ENCODE measurements around the gene COQ7.
A peak's percentile ranks its signal among the peaks of the same experiment; 100 is the strongest.

Gene COQ7

DNA sequence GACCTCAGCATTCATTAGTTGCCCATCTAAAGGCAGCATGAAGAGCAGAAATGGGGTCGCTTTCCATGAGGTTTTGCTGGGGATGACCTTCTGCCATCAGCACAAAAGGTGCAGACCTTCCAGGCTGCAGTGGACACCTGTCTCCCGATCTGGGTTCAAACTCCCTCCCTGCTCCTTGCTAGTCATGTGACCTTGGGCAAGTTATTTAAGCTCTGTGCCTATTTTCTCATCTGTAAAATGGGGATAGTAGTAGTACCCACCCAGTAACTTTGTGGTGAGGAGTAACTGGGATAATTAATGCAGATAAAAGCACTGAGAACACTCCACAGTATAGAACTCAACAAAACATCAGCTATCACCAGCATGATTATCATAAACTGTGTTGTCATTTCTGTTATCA, 21.4 kb upstream of the COQ7 start:
- H3K27me3 ChIP-seq (ENCODE audit: insufficient read depth, low read depth): no peaks in the 10 kb centered on the region
- no peaks in the 10 kb centered on the region for H4K20me1 ChIP-seq (ENCODE audit: insufficient read depth)
- H3K79me2 ChIP-seq (ENCODE audit: insufficient read depth, low read depth): no peaks in the 10 kb centered on the region
- H3K9ac ChIP-seq: no peak overlapping the region
- TF ChIP-seq, protein P1, sequence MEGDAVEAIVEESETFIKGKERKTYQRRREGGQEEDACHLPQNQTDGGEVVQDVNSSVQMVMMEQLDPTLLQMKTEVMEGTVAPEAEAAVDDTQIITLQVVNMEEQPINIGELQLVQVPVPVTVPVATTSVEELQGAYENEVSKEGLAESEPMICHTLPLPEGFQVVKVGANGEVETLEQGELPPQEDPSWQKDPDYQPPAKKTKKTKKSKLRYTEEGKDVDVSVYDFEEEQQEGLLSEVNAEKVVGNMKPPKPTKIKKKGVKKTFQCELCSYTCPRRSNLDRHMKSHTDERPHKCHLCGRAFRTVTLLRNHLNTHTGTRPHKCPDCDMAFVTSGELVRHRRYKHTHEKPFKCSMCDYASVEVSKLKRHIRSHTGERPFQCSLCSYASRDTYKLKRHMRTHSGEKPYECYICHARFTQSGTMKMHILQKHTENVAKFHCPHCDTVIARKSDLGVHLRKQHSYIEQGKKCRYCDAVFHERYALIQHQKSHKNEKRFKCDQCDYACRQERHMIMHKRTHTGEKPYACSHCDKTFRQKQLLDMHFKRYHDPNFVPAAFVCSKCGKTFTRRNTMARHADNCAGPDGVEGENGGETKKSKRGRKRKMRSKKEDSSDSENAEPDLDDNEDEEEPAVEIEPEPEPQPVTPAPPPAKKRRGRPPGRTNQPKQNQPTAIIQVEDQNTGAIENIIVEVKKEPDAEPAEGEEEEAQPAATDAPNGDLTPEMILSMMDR (conservative IDR thresholded peaks at IDR 0.05; ENCODE audit: low read depth, low read length): no peak
- H3K4me1 ChIP-seq (ENCODE audit: low read depth, poor library complexity, severe bottlenecking): no peaks in the 10 kb centered on the region
- no peak overlapping the region for H2AFZ ChIP-seq (ENCODE audit: low read depth)
- H3K27ac ChIP-seq: no peak overlapping the region
- H3K36me3 ChIP-seq (ENCODE audit: insufficient read depth): no peaks in the 10 kb centered on the region
- H3K4me3 ChIP-seq (IDR thresholded peaks at IDR 0.05; ENCODE audit: insufficient read depth, low read depth, low read length): no peak overlapping the region
- H3K4me2 ChIP-seq: no peak overlapping the region

DNA sequence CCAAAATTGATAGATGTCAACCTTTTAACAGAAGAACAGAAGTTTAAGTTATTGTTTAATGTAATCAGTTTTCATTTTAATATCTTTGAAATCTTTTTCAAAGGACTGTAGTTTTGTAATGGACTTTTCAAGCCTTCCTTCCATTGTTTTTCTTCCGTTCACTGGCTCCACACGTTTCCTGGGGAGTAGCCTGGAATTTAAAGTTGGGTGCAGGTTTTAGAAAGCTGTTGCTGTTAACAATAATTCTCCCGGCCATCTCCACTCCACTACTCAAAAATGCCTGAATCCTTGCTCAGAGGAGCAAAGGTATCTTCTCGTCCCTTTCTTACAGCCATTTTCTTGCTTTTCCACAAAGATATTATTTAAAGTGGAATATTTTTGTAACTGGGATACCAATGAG, 4.7 kb upstream of the COQ7 start:
- Histone ChIP-seq H3K4me2 (no peak overlapping the region), H3K9ac (no peak overlapping the region), H3K36me3 (ENCODE audit: insufficient read depth) (no peaks in the 10 kb centered on the region), H3K4me3 (IDR thresholded peaks at IDR 0.05; ENCODE audit: insufficient read depth, low read depth, low read length) (no peak overlapping the region), H4K20me1 (ENCODE audit: insufficient read depth) (no peaks in the 10 kb centered on the region), H3K27me3 (ENCODE audit: insufficient read depth, low read depth) (no peaks in the 10 kb centered on the region), H3K27ac (no peak overlapping the region), H3K4me1 (ENCODE audit: low read depth, poor library complexity, severe bottlenecking) (peaks cover 14% of the 10 kb centered on the region), H2AFZ (ENCODE audit: low read depth) (no peak overlapping the region), H3K79me2 (ENCODE audit: insufficient read depth, low read depth) (no peaks in the 10 kb centered on the region)
- TF ChIP-seq, protein P1 (conservative IDR thresholded peaks at IDR 0.05; ENCODE audit: low read depth, low read length): no peak

DNA sequence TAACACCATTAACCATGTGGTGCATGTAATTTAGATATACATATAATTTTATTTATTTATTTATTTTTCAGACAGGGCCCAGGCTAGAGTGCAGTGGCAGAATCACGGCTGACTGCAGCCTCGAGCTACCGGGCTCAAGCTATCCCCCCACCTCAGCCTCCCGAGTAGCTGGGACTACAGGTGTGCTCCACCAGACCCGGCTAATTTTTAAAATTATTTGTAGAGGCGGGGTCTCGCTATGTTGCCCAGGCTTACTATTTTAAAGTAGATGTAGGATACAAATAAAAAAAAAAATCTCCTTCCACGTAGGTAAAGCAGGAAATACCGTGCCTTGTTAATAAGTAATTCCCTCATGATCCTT, 446 bp upstream of the COQ7 start:
- Histone ChIP-seq H4K20me1 (ENCODE audit: insufficient read depth) (no peaks in the 10 kb centered on the region), H3K4me3 (IDR thresholded peaks at IDR 0.05; ENCODE audit: insufficient read depth, low read depth, low read length) (peak overlapping the region; percentile 47), H2AFZ (ENCODE audit: low read depth) (peak overlapping the region; percentile 100), H3K79me2 (ENCODE audit: insufficient read depth, low read depth) (peaks cover 7% of the 10 kb centered on the region; the same call in 1 of the 2 replicates), H3K36me3 (ENCODE audit: insufficient read depth) (no peaks in the 10 kb centered on the region), H3K27ac (peak overlapping the region; percentile 100), H3K9ac (peak overlapping the region; percentile 100), H3K4me2 (peak overlapping the region; percentile 53; the same call in 1 of the 2 replicates), H3K4me1 (ENCODE audit: low read depth, poor library complexity, severe bottlenecking) (peaks cover 16% of the 10 kb centered on the region), H3K27me3 (ENCODE audit: insufficient read depth, low read depth) (no peaks in the 10 kb centered on the region)
- TF ChIP-seq, protein P1 (conservative IDR thresholded peaks at IDR 0.05; ENCODE audit: low read depth, low read length): no peak

DNA sequence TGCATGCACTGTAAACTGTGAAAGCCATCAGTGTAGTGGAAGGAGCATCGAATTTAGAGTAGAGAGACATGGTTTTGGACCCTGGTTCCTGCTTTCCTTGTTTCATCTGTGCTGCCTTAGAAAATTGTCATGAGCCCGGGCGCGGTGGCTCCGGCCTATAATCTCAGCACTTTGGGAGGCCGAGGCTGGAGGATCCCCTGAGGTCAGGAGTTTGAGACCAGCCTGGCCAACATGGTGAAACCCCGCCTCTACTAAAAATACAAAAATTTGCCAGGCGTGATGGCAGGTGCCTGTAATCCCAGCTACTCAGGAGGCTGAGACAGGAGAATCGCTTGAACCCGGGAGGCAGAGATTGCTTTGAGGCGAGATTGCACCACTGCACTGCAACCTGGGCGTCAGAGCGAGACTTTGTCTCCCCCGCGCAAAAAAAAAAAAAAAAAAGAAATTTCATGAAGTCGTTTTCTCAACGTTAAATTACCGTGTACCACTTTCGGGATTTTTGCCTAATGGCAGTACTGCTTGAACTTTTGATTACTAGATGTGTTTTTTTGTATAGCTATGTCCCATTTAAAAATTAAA, 912 bp downstream of the COQ7 start:
- Histone ChIP-seq H3K9ac (peak overlapping the region; percentile 100), H4K20me1 (ENCODE audit: insufficient read depth) (no peaks in the 10 kb centered on the region), H3K4me2 (peak overlapping the region; percentile 85), H3K4me3 (IDR thresholded peaks at IDR 0.05; ENCODE audit: insufficient read depth, low read depth, low read length) (peak overlapping the region; percentile 47), H2AFZ (ENCODE audit: low read depth) (peak overlapping the region; percentile 100), H3K36me3 (ENCODE audit: insufficient read depth) (no peaks in the 10 kb centered on the region), H3K4me1 (ENCODE audit: low read depth, poor library complexity, severe bottlenecking) (peaks cover 16% of the 10 kb centered on the region), H3K27ac (peak overlapping the region; percentile 100), H3K79me2 (ENCODE audit: insufficient read depth, low read depth) (peaks cover 7% of the 10 kb centered on the region; the same call in 1 of the 2 replicates), H3K27me3 (ENCODE audit: insufficient read depth, low read depth) (no peaks in the 10 kb centered on the region)
- TF ChIP-seq, protein P1 (conservative IDR thresholded peaks at IDR 0.05; ENCODE audit: low read depth, low read length): no peak

All from KMS-11 (cell line).